ENCODE results near the gene MFAP3.
A peak's percentile ranks its signal among the peaks of the same experiment; 100 is the strongest.

The MFAP3 gene

DNA sequence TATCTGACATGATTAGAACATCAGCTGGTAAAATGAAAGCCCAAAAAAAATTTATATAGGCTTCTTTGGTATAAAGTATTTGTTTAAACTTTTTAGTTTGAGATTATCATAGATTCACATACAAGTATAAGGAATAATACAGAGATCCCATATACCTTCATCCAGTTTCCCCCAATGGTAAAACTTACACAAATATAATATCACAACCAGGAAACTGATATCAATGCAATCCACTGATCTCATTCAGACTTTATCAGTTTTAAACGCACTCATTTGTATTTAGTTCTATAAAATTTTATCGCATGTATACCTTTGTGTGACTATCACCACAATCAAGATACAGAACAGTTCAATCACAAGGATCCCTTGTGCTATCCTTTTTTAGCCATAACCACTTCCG is 3.8 kb upstream of the MFAP3 start:
- TF ChIP-seq, protein P1, sequence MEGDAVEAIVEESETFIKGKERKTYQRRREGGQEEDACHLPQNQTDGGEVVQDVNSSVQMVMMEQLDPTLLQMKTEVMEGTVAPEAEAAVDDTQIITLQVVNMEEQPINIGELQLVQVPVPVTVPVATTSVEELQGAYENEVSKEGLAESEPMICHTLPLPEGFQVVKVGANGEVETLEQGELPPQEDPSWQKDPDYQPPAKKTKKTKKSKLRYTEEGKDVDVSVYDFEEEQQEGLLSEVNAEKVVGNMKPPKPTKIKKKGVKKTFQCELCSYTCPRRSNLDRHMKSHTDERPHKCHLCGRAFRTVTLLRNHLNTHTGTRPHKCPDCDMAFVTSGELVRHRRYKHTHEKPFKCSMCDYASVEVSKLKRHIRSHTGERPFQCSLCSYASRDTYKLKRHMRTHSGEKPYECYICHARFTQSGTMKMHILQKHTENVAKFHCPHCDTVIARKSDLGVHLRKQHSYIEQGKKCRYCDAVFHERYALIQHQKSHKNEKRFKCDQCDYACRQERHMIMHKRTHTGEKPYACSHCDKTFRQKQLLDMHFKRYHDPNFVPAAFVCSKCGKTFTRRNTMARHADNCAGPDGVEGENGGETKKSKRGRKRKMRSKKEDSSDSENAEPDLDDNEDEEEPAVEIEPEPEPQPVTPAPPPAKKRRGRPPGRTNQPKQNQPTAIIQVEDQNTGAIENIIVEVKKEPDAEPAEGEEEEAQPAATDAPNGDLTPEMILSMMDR (conservative IDR thresholded peaks at IDR 0.05; ENCODE audit: low read depth, low read length): no peak
- no peak for DNase-seq (ENCODE audit: low read depth)
- no peak overlapping the region for H3K4me3 ChIP-seq (ENCODE audit: low read length)

DNA sequence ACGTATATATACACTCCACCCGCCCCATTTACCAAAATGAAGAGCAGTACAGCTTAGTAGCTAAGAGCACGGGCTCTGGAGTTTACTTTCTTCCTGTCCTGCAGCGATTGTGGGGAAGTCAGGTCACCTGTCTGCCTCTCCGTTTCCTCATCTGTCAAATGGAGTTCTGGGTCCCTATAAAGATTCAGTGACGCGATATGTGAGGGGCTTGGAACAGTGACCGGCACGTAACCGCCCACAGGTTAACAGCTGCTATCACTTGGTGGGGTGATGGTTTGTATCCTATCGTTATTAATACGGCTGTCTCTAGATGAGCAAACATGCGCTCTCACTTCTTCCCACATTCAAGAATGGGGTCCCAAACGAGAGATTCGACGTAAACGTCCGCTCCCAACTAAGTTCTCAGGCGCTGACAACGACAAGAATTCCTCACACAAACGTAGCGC is 483 bp upstream of the MFAP3 start:
- peak overlapping the region; percentile 84 for H3K4me3 ChIP-seq (ENCODE audit: low read length)
- TF ChIP-seq, protein P1 (conservative IDR thresholded peaks at IDR 0.05; ENCODE audit: low read depth, low read length): no peak
- DNase-seq (ENCODE audit: low read depth): no peak

DNA sequence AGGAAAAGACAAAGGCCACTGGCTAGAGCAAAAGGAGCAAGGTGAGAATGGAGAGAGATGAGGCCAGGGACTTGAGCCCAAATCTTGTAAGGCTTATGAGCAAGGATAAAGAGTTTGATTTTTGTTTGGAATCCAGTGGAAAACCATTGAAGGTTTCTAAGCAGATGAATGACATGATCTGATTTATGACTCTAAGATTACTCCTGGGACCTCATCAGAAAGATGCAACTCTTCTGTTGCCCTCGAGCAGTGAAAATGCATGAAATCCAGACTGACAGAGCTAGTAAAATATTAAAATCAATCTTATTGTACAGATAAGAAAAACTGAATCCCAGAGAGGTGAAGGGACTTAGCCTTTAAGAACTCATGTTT is 677 bp downstream of the MFAP3 start:
- peak overlapping the region; percentile 84 for H3K4me3 ChIP-seq (ENCODE audit: low read length)
- TF ChIP-seq, protein P1 (conservative IDR thresholded peaks at IDR 0.05; ENCODE audit: low read depth, low read length): no peak
- no peak for DNase-seq (ENCODE audit: low read depth)

DNA sequence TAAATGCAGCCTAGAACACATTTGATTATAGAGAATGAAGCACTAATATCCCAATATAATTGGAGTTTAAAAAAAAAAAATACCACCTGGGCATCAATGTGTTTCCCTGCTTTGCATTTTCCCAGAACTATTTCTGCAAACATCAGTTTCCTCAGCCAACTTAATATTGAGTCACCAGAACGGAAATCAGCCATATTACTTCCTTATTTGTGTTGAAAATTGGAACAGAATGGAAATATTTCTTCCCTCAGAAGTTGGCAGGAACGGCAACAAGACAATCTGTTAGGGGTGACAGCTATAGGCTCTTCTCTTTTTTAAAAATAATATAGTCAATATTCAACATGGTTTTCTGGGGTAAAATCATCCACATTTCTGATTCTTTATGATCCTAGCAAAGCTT is 4.0 kb downstream of the MFAP3 start:
- no peak for DNase-seq (ENCODE audit: low read depth)
- no peak overlapping the region for H3K4me3 ChIP-seq (ENCODE audit: low read length)
- TF ChIP-seq, protein P1 (conservative IDR thresholded peaks at IDR 0.05; ENCODE audit: low read depth, low read length): no peak

DNA sequence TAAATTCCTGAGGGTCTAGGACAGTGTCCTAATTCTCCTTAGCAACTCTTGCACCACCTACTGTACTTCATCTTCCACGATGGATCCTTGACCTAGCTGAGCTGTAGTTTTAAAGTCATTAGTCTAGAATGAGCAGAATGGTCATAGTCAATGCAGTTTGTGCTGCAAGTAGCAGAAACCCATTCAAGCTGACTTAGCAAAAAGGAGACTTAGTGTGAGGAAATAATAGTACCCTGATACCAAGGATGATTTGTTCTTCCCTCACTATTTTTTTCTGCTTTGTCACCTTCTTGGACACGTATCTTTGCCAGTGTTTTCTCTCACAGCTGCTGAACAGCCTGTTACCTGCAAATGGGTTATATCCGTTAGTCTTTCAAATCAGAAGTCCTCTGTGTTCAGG is 5.3 kb downstream of the MFAP3 start:
- no peak for DNase-seq (ENCODE audit: low read depth)
- no peak overlapping the region for H3K4me3 ChIP-seq (ENCODE audit: low read length)
- TF ChIP-seq, protein P1 (conservative IDR thresholded peaks at IDR 0.05; ENCODE audit: low read depth, low read length): no peak

DNA sequence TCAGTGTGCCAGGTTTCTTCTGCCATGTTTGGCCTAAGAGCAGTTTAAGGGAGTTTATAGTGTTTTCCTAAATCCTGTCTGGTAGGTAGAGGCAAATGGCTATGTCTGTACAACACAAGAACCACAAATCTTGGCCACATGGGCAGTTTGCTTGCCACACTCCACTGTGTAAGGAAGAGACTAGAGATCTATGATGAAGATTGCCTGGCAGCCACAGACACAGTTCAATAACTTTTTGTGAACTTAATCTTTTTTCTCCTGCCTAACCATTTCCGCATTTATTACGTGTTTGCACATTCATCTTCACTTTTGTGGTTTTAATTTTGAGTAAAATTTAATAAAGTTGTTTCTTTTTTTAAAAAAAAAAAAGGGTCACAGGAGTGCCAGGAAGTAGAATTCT is 5.8 kb downstream of the MFAP3 start:
- TF ChIP-seq, protein P1 (conservative IDR thresholded peaks at IDR 0.05; ENCODE audit: low read depth, low read length): no peak
- DNase-seq (ENCODE audit: low read depth): no peak
- no peak overlapping the region for H3K4me3 ChIP-seq (ENCODE audit: low read length)

DNA sequence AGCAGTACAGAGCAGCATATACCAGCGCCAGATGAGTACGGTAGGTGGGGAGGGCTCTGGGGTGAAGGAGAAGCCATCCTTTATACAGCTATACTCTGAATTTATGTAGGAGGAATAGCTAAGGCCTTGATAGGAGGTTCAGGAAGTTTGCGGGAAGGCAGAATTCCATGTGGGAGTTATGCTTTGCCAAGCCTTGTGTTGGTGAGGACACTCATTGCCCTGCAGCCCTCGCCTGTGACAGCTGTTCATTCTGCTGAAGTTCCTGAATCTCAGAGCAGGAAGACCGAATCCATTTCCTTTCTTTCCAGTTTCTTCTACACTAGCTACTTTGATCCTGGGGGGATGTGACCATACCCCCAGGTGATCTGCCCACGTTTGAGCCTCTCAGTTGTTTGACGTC is 7.7 kb downstream of the MFAP3 start:
- no peak for DNase-seq (ENCODE audit: low read depth)
- TF ChIP-seq, protein P1 (conservative IDR thresholded peaks at IDR 0.05; ENCODE audit: low read depth, low read length): no peak
- no peak overlapping the region for H3K4me3 ChIP-seq (ENCODE audit: low read length)
